Uterus (tissue), 2 donors: Measurements from ENCODE around the gene ALOX15B.

Experiments
- POLR2A ChIP-seq, 2 donors: fragments of 450-650 bp; IDR thresholded peaks; one replicate each; pipeline ENCODE4 v1.6.1; 2016; ENCODE audit warnings: antibody characterized with exemption in 2 of 2, mild to moderate bottlenecking in 1 of 2, moderate library complexity in 1 of 2
- TF ChIP-seq, protein P1 (sequence below), 4 experiments: fragments of 200-600 bp in 2 of 4; fragments of 450-650 bp in 2 of 4; sonication (generic) in 2 of 4; IDR thresholded peaks; one replicate each; pipeline ENCODE4 v1.5.1; 2016 to 2019; ENCODE audit warnings: antibody characterized with exemption in 4 of 4, mild to moderate bottlenecking in 2 of 4, moderate library complexity in 1 of 4

GRCh38 chr17:8074554-8074953 lies 35.7 kb downstream of the ALOX15B start:
- TF ChIP-seq, protein P1, sequence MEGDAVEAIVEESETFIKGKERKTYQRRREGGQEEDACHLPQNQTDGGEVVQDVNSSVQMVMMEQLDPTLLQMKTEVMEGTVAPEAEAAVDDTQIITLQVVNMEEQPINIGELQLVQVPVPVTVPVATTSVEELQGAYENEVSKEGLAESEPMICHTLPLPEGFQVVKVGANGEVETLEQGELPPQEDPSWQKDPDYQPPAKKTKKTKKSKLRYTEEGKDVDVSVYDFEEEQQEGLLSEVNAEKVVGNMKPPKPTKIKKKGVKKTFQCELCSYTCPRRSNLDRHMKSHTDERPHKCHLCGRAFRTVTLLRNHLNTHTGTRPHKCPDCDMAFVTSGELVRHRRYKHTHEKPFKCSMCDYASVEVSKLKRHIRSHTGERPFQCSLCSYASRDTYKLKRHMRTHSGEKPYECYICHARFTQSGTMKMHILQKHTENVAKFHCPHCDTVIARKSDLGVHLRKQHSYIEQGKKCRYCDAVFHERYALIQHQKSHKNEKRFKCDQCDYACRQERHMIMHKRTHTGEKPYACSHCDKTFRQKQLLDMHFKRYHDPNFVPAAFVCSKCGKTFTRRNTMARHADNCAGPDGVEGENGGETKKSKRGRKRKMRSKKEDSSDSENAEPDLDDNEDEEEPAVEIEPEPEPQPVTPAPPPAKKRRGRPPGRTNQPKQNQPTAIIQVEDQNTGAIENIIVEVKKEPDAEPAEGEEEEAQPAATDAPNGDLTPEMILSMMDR (IDR thresholded peaks at IDR 0.05) = no peak
- TF ChIP-seq POLR2A (IDR thresholded peaks at IDR 0.05) = no peak
